A549 treated with CpdA at 1 μM for 4 hours (cell line): ENCODE results near the gene C10orf95. TPM values are rescaled to one million over a fixed set of nuclear protein-coding genes. Genes with fewer than 3 reads are reported as not detected.

Source experiments
- total RNA-seq: library from RNA; stranded (reverse); fragments of 200-300 nt; extraction: Qiagen RNA extraction; gene quantifications from 5 replicates; pipeline ENCODE4 v1.2.3, GENCODE V29; 2022; ENCODE audit warnings: low read depth

The C10orf95 gene
- total RNA-seq, result 0.08 to 0.34 TPM (median 0.11 TPM) in 5 replicates

GRCh38 chr10:102451105-102451969 is at the start of gene C10orf95:
Gene C10orf95, minus strand, starts transcription at chr10:102451543. Its CDS starts 450 bp downstream, at chr10:102451093.

GRCh38 chr10:102432162-102432950 is 19.0 kb downstream of the C10orf95 start, which contains the start of gene CUEDC2:
Gene CUEDC2, minus strand, starts transcription at chr10:102432574. Its CDS starts 7,386 bp downstream, at chr10:102425188.

DNA sequence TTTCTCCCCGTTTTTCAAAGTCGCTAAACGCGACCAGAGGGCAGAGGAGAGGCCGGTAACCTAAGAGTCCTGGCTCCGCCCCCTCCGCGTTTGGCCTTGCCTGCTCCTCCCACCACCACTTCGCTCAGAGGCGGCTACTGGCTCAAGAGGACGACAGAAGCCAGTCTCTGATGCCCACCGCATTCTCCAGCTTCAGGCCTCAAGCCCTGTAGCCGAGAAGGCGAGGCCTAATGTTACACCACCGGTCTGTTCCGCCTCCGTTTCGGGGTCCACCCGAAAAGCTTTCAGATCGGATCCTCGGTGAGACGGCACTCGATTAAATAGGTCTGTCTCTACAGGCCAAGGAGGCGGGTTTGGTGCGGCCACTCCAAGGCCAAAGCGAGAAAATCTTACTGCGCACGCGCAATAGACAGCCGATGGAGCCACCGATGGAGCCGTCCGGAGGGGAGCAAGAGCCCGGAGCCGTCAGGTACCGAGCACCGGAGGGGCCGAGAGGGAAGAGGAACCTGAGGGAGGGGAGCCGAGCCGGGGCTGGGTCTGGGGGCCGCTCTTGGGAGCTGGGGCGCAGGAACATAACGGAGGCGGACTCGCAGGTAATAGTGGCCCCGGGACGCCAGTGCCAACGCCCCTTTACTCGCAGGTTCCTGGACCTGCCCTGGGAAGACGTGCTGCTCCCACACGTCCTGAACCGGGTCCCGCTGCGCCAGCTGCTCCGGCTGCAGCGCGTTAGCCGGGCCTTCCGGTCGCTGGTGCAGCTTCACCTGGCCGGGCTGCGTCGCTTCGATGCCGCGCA is 30.4 kb downstream of the C10orf95 start, which contains the start of gene FBXL15:
TSS of gene FBXL15 (plus strand) at position 123 of the 793 bp plus-strand sequence. CDS start at position 417, 294 bp downstream.

GRCh38 chr10:102418622-102419268 is 32.6 kb downstream of the C10orf95 start, which contains the start of gene PSD:
Gene PSD, minus strand, starts transcription at chr10:102418785. Its CDS starts 1,747 bp downstream, at chr10:102417038.

Other genes with a start within 250 kb of the C10orf95 start
- gene ELOVL3, start 225.2 kb downstream of the C10orf95 start, total RNA-seq, result 0.21 to 0.50 TPM (median 0.37 TPM) in 5 replicates
- 0.22 to 0.46 TPM (median 0.27 TPM) in 5 replicates for gene PITX3, start 210.0 kb downstream of the C10orf95 start, total RNA-seq
- 23.5 to 28.7 TPM (median 26.8 TPM) in 5 replicates for gene GBF1, start 206.0 kb downstream of the C10orf95 start, total RNA-seq
- gene NFKB2, start 55.8 kb downstream of the C10orf95 start, total RNA-seq, result 77.0 to 127 TPM (median 98.1 TPM) in 5 replicates
- 0.24 to 0.91 TPM (median 0.30 TPM) in 5 replicates for gene PSD, start 32.8 kb downstream of the C10orf95 start, total RNA-seq
- gene FBXL15, start 30.7 kb downstream of the C10orf95 start, total RNA-seq, result 6.5 to 11.3 TPM (median 8.2 TPM) in 5 replicates
- gene CUEDC2, start 19.0 kb downstream of the C10orf95 start, total RNA-seq, result 62.5 to 70.8 TPM (median 63.1 TPM) in 5 replicates
- gene ACTR1A, start 51.2 kb upstream of the C10orf95 start, total RNA-seq, result 84.0 to 96.4 TPM (median 93.6 TPM) in 5 replicates
- 6.4 to 8.4 TPM (median 7.3 TPM) in 5 replicates for gene SUFU, start 52.4 kb upstream of the C10orf95 start, total RNA-seq
- gene TRIM8, start 192.9 kb upstream of the C10orf95 start, total RNA-seq, result 39.0 to 48.6 TPM (median 46.8 TPM) in 5 replicates